Heart left ventricle (tissue), 16 donors: ENCODE data around the gene ACSS3. TPM values are rescaled to one million over a fixed set of nuclear protein-coding genes. Genes with fewer than 3 reads are reported as not detected.
A peak's percentile ranks its signal among the peaks of the same experiment; 100 is the strongest.

ENCODE experiments used
- ATAC-seq, 4 donors: fragments of 200-7000 bp; cut with Tn5 transposase; one replicate each; pipeline ENCODE4 v1.9.1; 2020 to 2022; ENCODE audit warnings: moderate library complexity in 4 of 4, mild to moderate bottlenecking in 3 of 4, moderate number of reproducible peaks in 1 of 4
- DNase-seq, 5 donors: peaks; one replicate each; pipeline ENCODE4 v3.0.0-alpha.2; 2020
- H3K27ac ChIP-seq, 12 donors: fragments of 200-600 bp; sonication (generic) in 4 of 12; one replicate each; pipeline versions ENCODE4 v1.5.0 to v1.8.0; 2016 to 2022; ENCODE audit warnings: mild to moderate bottlenecking in 2 of 12
- H3K27me3 ChIP-seq, 9 donors: fragments of 200-600 bp; sonication (generic) in 2 of 9; one replicate each; pipeline versions ENCODE4 v1.5.1 to v1.8.0; 2016 to 2022; ENCODE audit warnings: mild to moderate bottlenecking in 3 of 9
- H3K36me3 ChIP-seq, 9 donors: fragments of 200-600 bp; sonication (generic) in 2 of 9; one replicate each; pipeline versions ENCODE4 v1.5.0 to v1.8.0; 2018 to 2022; ENCODE audit warnings: mild to moderate bottlenecking in 2 of 9
- H3K4me1 ChIP-seq, 12 donors: fragments of 200-600 bp; sonication (generic) in 4 of 12; one replicate each; pipeline versions ENCODE4 v1.5.0 to v1.8.0; 2016 to 2022; ENCODE audit warnings: mild to moderate bottlenecking in 3 of 12
- H3K4me3 ChIP-seq, 12 donors: fragments of 200-600 bp; sonication (generic) in 4 of 12; one replicate each; pipeline versions ENCODE4 v1.5.0 to v1.8.0; 2017 to 2022; ENCODE audit warnings: mild to moderate bottlenecking in 9 of 12, moderate library complexity in 4 of 12
- H3K9me3 ChIP-seq, 12 donors: fragments of 200-600 bp; sonication (generic) in 4 of 12; one replicate each; pipeline versions ENCODE4 v1.5.0 to v1.8.0; 2016 to 2022; ENCODE audit warnings: mild to moderate bottlenecking in 1 of 12
- POLR2A ChIP-seq, 2 donors: fragments of 450-650 bp; IDR thresholded peaks; one replicate each; pipeline ENCODE4 v1.6.1; 2017; ENCODE audit warnings: antibody characterized with exemption in 2 of 2, mild to moderate bottlenecking in 2 of 2, moderate library complexity in 2 of 2
- WGBS, 4 donors: extraction: QIAGEN DNeasy Blood & Tissue Kit in 2 of 4; methylation state at CpG; one replicate each; pipeline versions ENCODE4 v1.1.5 to v1.1.7; 2013 to 2018; 5-methylcytosine and 5-hydroxymethylcytosine counted together
- intact Hi-C, 10 donors: fragments of 100-400 bp; cut with DNase I; formaldehyde crosslinking; loops; one replicate each; pipeline versions ENCODE4 v1.11.1 to v1.14.2; 2022
- polyA plus RNA-seq, 2 donors: library from polyadenylated mRNA; stranded (reverse); fragments of 200-250 nt; gene quantifications; one replicate each; pipeline ENCODE4 v1.2.3, GENCODE V29; 2013
- total RNA-seq, 9 donors: library from RNA; depleted of rRNA in 2 of 9; stranded (reverse); fragments of >200 nt in 2 of 9; fragmentation: NEBNext Ultra II Directional in 3 of 9; extraction: Animal tissue kit (Norgen Biotek cat#: 25700) in 3 of 9; gene quantifications; one replicate each; pipeline versions ENCODE4 v1.1.0 to v1.2.4, GENCODE V29; 2016 to 2023
- TF ChIP-seq, protein P1 (sequence below), 12 donors: fragments of 200-600 bp; sonication (generic) in 4 of 12; IDR thresholded peaks; one replicate each; pipeline versions ENCODE4 v1.5.0 to v1.8.0; 2018 to 2022; ENCODE audit warnings: antibody characterized with exemption in 12 of 12, mild to moderate bottlenecking in 5 of 12
- donor health status: ischemic (EF 13 %, LVEDD 7.1; RV severe dilation, severe dysfunction).
- donor health status: healthy with polysubstance abuse.
- donor health status: DM: no; HTN: yes; CAD: no.
- donor health status: DM: no; HTN: no; CAD: no.
- donor health status: ischemic (EF 25% LVEDD 6.9; RV normal size, moderate dysfunction).
- donor health status: ischemic (EF 25% LVEDD 5.7; RV mildly dilated, moderate dysfunction).
- donor health status: healthy.
- donor health status: DM: yes; HTN: yes; CAD: no.
- donor health status: ischemic (EF 35%, LVEDD 5.7; RV mildly dilated, moderate dysfunction).
- donor health status: nonischemic (EF 11% LVEDD 7.7; RV severe dilation, severe dysfunction).
- donor health status: DM: yes; HTN: yes; CAD: no.
- donor health status: PGD.
- donor health status: ischemic (EF 29% LVEDD 5.4; RV normal size, mild dysfunction).
- donor health status: nonischemic (EF 23%, LVEDD 6.1; RV moderate dilation, normal function).

Gene ACSS3
- total and polyA plus RNA-seq, 11 donors = 8.6 to 36.0 (median 27.5) TPM

DNA sequence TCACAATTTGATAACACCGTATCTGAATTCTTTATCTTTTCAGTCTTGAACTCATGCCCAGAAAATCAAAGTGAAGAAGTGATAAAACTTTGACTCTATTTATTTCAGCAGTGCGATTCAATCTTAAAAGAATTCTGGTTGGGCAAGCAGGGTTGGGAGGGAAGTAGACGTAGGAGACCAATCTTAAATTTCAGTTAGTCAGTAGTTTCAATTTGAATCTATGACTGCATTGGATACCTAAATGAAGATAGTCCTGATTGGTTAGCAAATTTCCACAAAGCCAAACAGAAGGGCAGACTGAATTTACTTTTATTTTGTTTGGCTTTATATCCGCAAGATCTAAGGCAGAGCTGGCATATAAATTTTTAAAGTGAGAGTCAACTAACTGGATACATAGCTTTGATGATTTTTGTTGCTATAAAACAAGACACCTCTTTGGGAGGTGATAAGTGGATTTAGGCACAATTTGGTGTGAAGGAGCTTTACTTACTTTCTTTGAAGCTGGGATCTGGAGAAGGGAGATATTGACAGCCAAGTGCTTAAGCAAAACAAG, 2.6 kb downstream of the ACSS3 start:
- H3K27me3 ChIP-seq = no peaks in the 10 kb centered on the region
- H3K4me3 ChIP-seq = peak overlapping the region in 9 of 12 donors; percentile 21 to 93 (median 88)
- no peaks in the 10 kb centered on the region for H3K36me3 ChIP-seq
- peak overlapping the region; percentile 29 to 98 (median 90) for H3K27ac ChIP-seq
- ATAC-seq (peak in 1 of 4 donors; percentile 30), DNase-seq (no peak)
- intact Hi-C loops = loop anchor here in 1 of 10 donors (10.0 kb wide), 1 partner anchor 146 kb away; the partner anchor contains the start of gene LIN7A
- H3K4me1 ChIP-seq = peaks cover 0 to 46% (median 22%) of the 10 kb centered on the region in 12 donors
- TF ChIP-seq POLR2A (IDR thresholded peaks at IDR 0.05) = no peak
- TF ChIP-seq, protein P1, sequence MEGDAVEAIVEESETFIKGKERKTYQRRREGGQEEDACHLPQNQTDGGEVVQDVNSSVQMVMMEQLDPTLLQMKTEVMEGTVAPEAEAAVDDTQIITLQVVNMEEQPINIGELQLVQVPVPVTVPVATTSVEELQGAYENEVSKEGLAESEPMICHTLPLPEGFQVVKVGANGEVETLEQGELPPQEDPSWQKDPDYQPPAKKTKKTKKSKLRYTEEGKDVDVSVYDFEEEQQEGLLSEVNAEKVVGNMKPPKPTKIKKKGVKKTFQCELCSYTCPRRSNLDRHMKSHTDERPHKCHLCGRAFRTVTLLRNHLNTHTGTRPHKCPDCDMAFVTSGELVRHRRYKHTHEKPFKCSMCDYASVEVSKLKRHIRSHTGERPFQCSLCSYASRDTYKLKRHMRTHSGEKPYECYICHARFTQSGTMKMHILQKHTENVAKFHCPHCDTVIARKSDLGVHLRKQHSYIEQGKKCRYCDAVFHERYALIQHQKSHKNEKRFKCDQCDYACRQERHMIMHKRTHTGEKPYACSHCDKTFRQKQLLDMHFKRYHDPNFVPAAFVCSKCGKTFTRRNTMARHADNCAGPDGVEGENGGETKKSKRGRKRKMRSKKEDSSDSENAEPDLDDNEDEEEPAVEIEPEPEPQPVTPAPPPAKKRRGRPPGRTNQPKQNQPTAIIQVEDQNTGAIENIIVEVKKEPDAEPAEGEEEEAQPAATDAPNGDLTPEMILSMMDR (IDR thresholded peaks at IDR 0.05) = no peak
- H3K9me3 ChIP-seq = no peaks in the 10 kb centered on the region
- 26 to 34% (median 33%) methylated on average over 4 of the region's 4 CpGs for WGBS, 4 donors

GRCh38 chr12:81081726-81082125, 3.8 kb downstream of the ACSS3 start:
- no peak overlapping the region for H3K4me3 ChIP-seq
- WGBS, 4 donors = 80 to 90% (median 87%) methylated on average over 1 of the region's 1 CpG
- no peak for TF ChIP-seq POLR2A (IDR thresholded peaks at IDR 0.05)
- TF ChIP-seq, protein P1 (IDR thresholded peaks at IDR 0.05) = no peak

DNA sequence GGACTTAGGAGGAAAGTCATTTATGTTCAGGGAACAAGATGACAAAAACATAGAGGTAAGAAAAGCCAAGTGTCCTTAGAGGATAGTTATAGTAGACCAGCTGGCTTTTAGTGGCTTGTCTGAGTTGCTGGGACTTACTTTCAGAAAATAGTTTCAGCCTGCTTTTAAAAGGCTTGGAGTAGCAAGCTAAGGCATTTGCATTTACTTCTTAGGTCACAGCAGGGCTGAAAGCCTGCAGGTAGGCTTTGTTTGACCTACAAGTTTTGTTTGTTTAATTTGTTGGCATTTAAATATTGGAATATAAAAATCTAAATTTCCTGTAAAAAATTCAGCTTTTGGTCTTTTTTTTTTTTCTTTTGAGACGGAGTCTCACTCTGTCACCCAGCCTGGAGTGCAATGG, 5.1 kb downstream of the ACSS3 start:
- WGBS, 4 donors = 71 to 100% (median 95%) methylated on average over 1 of the region's 1 CpG
- TF ChIP-seq, protein P1 (IDR thresholded peaks at IDR 0.05) = no peak
- no peak for TF ChIP-seq POLR2A (IDR thresholded peaks at IDR 0.05)

More at GRCh38 chr12:81081726-81082125, 3.8 kb downstream of the ACSS3 start:
- Histone ChIP-seq H3K4me1 (peaks cover 0 to 54% (median 22%) of the 10 kb centered on the region in 12 donors), H3K27me3 (no peaks in the 10 kb centered on the region), H3K27ac (no peak overlapping the region), H3K36me3 (no peaks in the 10 kb centered on the region), H3K9me3 (no peaks in the 10 kb centered on the region)
- DNase-seq = no peak
- intact Hi-C loops = loop anchor here in 1 of 10 donors (10.0 kb wide), 1 partner anchor 147 kb away; the partner anchor contains the start of gene LIN7A
- no peak for ATAC-seq

DNA sequence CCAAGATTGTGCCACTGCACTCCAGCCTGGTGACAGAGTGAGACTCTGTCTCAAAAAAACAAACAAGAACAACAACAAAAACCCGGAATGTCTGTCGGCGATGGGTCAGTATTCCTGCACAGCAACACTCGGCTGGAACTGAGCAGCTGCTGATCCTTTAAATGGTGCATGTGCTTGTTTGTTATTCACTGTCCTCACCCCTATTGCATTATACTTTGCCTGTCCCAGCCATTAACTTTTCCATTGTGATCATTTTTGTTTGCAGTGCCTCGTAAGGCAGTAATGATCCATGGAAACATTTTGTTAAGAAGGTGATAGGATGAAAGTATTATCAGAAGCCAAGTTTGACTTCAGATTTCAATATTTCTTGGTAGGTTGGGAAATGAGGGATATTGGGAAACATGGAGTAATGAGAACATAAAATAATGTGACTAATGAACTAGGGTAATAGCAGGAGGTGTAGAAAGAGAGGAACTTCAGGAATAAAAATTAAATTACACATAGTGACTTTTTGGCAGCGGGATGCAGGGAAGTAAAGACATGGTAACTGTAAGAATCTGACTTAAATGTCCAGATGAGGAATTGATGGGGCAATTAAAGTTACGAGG, 6.1 kb downstream of the ACSS3 start:
- H3K27ac ChIP-seq = no peak overlapping the region
- 69 to 77% (median 71%) methylated on average over 7 of the region's 7 CpGs for WGBS, 4 donors
- intact Hi-C loops = loop anchor here in 1 of 10 donors (10.0 kb wide), 1 partner anchor 149 kb away; the partner anchor contains the start of gene LIN7A

More for the DNA sequence above, 5.1 kb downstream of the ACSS3 start:
- intact Hi-C loops = loop anchor here in 1 of 10 donors (10.0 kb wide), 1 partner anchor 148 kb away; the partner anchor contains the start of gene LIN7A
- ATAC-seq = no peak
- Histone ChIP-seq H3K9me3 (no peaks in the 10 kb centered on the region), H3K27ac (no peak overlapping the region), H3K4me1 (peaks cover 0 to 49% (median 22%) of the 10 kb centered on the region in 12 donors), H3K27me3 (no peaks in the 10 kb centered on the region), H3K36me3 (no peaks in the 10 kb centered on the region), H3K4me3 (no peak overlapping the region)
- no peak for DNase-seq

More for the DNA sequence above, 6.1 kb downstream of the ACSS3 start:
- ATAC-seq = no peak
- no peaks in the 10 kb centered on the region for H3K36me3 ChIP-seq
- TF ChIP-seq, protein P1 (IDR thresholded peaks at IDR 0.05) = no peak
- TF ChIP-seq POLR2A (IDR thresholded peaks at IDR 0.05) = no peak
- H3K9me3 ChIP-seq = no peaks in the 10 kb centered on the region
- no peak overlapping the region for H3K4me3 ChIP-seq
- no peak for DNase-seq
- no peaks in the 10 kb centered on the region for H3K27me3 ChIP-seq
- H3K4me1 ChIP-seq = peaks cover 0 to 48% (median 22%) of the 10 kb centered on the region in 12 donors
